ENCODE data around the gene PXN.

- TF ChIP-seq POLR2A (IDR thresholded peaks at IDR 0.05) (no peak), POLR2AphosphoS5 (IDR thresholded peaks at IDR 0.05) (no peak), EP300 (IDR thresholded peaks at IDR 0.05) (no peak)
- TF ChIP-seq, protein P1, sequence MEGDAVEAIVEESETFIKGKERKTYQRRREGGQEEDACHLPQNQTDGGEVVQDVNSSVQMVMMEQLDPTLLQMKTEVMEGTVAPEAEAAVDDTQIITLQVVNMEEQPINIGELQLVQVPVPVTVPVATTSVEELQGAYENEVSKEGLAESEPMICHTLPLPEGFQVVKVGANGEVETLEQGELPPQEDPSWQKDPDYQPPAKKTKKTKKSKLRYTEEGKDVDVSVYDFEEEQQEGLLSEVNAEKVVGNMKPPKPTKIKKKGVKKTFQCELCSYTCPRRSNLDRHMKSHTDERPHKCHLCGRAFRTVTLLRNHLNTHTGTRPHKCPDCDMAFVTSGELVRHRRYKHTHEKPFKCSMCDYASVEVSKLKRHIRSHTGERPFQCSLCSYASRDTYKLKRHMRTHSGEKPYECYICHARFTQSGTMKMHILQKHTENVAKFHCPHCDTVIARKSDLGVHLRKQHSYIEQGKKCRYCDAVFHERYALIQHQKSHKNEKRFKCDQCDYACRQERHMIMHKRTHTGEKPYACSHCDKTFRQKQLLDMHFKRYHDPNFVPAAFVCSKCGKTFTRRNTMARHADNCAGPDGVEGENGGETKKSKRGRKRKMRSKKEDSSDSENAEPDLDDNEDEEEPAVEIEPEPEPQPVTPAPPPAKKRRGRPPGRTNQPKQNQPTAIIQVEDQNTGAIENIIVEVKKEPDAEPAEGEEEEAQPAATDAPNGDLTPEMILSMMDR (IDR thresholded peaks at IDR 0.05), result no peak
Observed at GRCh38 chr12:120247183-120247582, 18.3 kb downstream of the PXN start.

Measured in suprapubic skin (tissue), 4 donors.